NCI-H69 (cell line): ENCODE data around the gene NAA25.
"Not testable (repeated sequence)": the region's sequence is repeated elsewhere in the genome, so short reads cannot be mapped to it uniquely, and the experiment has no call there.

Experiments used
- DNase-seq: peaks from one replicate; lab custom pipeline; 2025; lab: John Stamatoyannopoulos, UW

NAA25 gene

DNA sequence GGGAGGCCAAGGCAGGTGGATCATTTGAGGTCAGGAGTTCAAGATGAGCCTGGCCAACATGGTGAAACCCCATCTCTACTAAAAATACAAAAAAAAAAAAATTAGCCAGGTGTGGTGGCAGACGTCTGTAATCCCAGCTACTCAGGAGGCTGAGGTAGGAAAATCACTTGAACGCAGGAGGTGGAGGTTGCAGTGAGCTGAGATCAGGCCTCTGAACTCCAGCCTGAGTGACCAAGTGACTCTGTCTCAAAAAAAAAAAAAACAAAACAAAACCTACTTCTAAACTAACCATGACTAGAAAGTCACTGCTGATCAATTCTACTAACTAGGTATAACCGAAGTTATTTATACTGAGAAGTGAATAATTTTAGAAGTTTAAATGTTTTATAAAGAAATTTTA is 99.0 kb downstream of the NAA25 start:
- not testable (repeated sequence) for DNase-seq

- DNase-seq: no peak
Observed at GRCh38 chr12:112008918-112009317, 99.7 kb downstream of the NAA25 start.

- no peak for DNase-seq
Observed at GRCh38 chr12:112007945-112008344, 100.6 kb downstream of the NAA25 start.

GRCh38 chr12:112005419-112006395 is 102.9 kb downstream of the NAA25 start:
- peak; percentile 54 for DNase-seq

DNA sequence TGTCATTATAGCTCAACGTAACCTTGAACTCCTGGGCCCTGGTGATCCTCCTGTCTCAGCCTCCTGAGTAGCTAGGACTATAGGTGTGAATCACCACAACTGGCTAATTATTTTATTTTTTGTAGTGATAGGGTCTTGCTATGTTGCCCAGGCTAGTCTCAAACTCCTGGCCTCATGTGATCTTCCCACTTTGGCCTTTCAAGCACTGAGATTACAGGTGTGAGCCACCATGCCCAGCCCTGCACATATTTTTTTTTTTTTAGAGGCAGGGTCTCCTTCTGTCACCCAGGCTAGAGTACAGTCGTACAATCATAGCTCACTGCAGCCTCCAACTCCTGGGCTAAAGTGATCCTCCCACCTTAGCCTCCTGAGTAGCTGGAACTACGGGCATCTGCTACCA is 104.5 kb downstream of the NAA25 start:
- DNase-seq: no peak

DNA sequence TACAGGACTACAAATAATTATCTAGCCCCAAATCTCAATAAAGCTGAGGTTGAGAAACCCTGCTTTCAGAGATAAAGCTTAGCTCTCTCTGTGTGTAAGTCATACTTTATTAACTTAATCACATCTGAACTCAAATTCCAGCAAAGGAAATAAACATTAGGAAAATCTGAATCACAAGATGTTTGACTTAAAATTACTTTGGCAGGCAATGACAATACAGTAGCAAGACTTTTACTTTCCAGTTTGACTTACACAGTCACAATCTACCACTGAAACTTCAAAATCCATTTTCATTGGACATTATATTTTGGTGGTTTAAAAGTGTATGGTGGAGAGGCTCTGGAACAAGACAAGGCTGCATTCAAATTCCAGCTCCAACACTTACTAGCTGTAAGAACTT is 107.0 kb downstream of the NAA25 start:
- DNase-seq: no peak

DNA sequence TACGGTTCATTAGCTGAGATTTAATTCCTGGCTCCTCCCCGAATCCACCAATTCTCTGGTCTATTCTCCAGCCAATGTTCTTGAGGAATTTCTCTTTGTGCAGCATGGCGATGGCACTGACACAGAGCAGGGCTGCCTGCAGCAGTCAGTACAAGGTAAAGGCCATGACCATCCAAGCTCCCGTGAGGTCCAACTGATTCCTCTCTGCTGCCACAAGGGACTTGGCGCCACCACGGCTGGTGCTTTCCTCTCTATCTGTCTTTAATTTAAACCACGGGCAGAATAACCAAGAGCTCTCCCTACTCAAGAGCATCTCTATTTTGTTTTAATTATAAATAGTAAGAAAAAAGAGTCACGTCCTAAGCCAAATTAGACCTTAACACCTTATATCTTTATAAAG is 107.8 kb downstream of the NAA25 start:
- no peak for DNase-seq

DNA sequence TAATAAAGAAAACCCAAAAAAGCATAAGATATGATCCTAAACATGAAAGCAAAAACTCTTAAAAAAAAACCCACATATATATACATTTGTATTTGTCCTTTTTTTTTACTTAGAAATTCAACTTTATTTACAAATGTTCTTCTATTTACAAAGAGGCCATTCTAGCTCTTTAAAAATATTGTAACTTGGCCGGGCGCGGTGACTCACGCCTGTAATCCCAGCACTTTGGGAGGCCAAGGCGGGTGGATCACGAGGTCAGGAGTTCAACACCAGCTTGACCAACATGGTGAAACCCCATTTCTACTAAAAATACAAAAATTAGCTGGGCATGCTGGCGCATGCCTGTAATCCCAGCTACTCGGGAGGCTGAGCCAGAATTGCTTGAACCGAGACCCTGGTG is 109.5 kb downstream of the NAA25 start:
- not testable (repeated sequence) for DNase-seq

GRCh38 chr12:111998015-111998414 is 110.6 kb downstream of the NAA25 start:
- no peak for DNase-seq

- no peak for DNase-seq
Observed at GRCh38 chr12:111997300-111997699, 111.3 kb downstream of the NAA25 start.

DNA sequence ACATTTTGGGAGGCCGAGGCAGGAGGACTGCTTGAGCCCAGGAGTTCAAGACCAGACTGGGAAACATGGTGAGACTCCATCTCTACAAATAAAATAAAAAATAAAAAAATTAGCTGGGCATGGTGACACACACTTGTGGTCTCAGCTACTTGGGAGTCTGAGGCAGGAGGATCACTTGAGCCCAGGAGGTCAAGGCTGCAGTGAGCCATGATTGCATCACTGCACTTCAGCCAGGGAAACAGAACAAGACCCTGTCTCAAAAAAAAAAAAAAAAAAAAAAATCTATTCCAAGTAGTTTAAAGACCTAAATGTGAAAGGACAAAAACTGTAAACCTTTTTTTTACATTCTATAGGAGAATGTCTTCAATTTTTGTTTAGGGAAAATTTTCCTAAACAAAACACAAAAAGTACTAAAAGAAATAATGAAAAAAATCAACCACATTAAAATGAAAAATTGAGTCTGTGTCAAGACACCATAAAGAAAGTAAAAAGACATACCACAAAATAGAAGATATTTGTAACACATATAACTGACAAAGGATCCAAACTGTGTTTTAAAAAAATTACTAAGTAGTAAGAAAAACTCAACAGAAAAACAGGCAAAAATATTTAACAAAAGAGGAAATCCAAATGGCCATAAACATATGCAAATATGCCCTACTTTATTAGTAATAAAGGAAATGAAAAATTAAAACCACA is 112.7 kb downstream of the NAA25 start:
- no peak for DNase-seq

DNA sequence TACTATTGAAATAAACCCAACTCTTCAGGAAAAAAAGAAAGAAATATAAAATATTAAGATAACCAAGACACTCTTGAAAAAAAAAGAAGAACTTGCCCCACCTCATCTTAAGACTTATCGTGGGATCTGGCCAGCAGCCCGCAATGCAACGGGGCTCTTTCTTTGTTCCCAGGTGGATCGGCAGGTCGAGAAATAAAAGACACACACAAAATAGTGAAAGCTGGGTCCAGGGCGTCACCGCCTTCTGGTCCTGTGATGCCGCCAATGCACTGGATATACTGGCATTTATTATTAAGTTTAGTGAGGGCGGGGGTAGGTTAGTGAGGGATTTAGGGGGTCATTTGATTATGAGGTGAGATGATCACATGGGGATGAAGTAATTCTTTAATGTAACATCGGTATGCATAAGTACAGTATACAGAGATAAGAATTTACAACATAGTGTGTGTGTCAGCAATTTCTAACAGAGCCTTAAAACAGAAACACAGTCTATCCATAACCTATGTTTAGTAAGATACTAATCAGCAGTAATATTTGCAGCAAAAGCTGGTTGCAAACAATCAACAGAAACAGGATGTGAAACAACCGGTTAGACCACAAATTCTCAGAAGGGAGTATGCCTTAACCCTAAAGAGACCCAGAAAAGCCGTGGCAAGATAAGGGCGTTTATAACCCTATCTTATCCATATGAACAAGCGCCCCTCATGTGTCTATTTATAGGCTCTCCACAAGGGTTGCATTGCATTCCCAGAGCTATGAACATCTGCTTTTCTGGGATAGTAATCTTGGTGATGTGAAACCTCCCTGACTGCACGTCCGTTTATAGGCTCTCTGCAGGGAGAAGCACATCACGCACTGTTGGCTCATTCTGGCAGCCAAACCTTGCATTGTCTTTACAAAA is 114.1 kb downstream of the NAA25 start:
- not testable (repeated sequence) for DNase-seq

- no peak for DNase-seq
Observed at GRCh38 chr12:111993292-111994150, 115.1 kb downstream of the NAA25 start.

DNA sequence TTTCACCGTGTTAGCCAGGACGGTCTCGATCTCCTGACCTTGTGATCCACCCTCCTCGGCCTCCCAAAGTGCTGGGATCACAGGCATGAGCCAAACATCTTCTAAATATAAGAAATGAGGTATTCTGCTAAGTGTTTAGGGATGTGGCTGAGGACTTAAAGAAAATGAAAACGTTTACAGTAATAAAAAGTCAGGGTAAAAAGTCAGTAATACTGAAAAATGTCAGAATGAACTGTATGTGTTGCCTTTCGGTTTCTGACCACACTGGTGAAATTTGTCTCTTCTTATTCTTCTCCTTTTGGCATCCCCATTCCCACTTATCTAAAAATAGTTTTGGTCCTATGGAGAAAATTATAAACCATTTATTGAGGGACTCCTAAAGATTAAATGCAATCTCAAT is 116.1 kb downstream of the NAA25 start:
- DNase-seq: no peak

GRCh38 chr12:111991946-111992345 is 116.6 kb downstream of the NAA25 start:
- DNase-seq: no peak

GRCh38 chr12:111991535-111991934 is 117.0 kb downstream of the NAA25 start:
- no peak for DNase-seq

- DNase-seq: no peak
Observed at GRCh38 chr12:111984820-111985219, 123.8 kb downstream of the NAA25 start.

GRCh38 chr12:111981987-111982386 is 126.6 kb downstream of the NAA25 start:
- no peak for DNase-seq

- no peak for DNase-seq
Observed at GRCh38 chr12:111980598-111980997, 128.0 kb downstream of the NAA25 start.

- DNase-seq: no peak
Observed at GRCh38 chr12:111978545-111978944, 130.0 kb downstream of the NAA25 start.

- no peak for DNase-seq
Observed at GRCh38 chr12:111976860-111977259, 131.7 kb downstream of the NAA25 start.
